ENCODE results near the gene CDHR1.

CDHR1 gene

DNA sequence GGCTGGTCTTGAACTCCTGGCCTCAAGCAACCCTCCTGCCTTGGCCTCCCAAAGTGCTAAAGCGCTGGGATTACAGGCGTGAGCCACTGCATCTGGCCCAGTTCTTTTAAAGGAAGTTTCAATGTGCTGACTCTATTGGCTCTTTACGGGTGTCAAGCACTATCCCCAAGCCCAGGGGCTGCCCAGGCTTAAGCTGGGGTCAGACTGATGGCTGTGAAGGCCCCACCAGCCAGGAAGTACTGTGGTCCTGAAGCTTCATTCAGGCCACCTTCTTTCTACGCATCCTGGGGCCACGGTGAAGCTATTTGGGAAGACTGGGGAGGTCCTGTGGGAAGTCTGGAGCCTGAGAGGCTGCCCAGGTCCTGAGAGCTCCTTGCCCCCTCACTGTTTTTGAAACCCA, 12.7 kb upstream of the CDHR1 start:
- Histone ChIP-seq H2BK120ac (ENCODE audit: low read depth, low read length) (no peak overlapping the region), H3K9ac (ENCODE audit: low read length) (no peak overlapping the region), H3K4ac (ENCODE audit: low read depth in 1 of 2, low read length in 2 of 2) (no peak overlapping the region), H3K14ac (ENCODE audit: low read length in 2 of 2) (no peak overlapping the region), H2AK5ac (ENCODE audit: low read length, severe bottlenecking) (no peak overlapping the region), H3K27me3 (ENCODE audit: control insufficient read depth in 1 of 2, insufficient read depth in 1 of 2, low read length in 2 of 2) (peaks cover 0 to 39% of the 10 kb centered on the region in 2 experiments), H4K8ac (ENCODE audit: low read length) (no peak overlapping the region), H3K18ac (ENCODE audit: low read depth in 1 of 2, low read length in 2 of 2) (no peak overlapping the region), H3K23ac (ENCODE audit: low read length in 2 of 2) (no peak overlapping the region), H3K4me1 (ENCODE audit: control insufficient read depth, insufficient read depth, low read depth, low read length) (peaks cover 14% of the 10 kb centered on the region), H3K36me3 (ENCODE audit: control insufficient read depth in 1 of 2, insufficient read depth in 2 of 2, low read depth in 1 of 2, low read length in 2 of 2) (no peaks in the 10 kb centered on the region), H3K4me3 (ENCODE audit: insufficient read depth in 1 of 2, low read depth in 1 of 2, low read length in 2 of 2) (no peak overlapping the region), H3K79me1 (replicated peaks; ENCODE audit: low read length, poor library complexity, severe bottlenecking) (no peaks in the 10 kb centered on the region), H3K27ac (ENCODE audit: low read length, poor library complexity, severe bottlenecking) (no peak overlapping the region), H2BK12ac (ENCODE audit: low read length in 2 of 2) (no peak overlapping the region), H3K9me3 (ENCODE audit: control insufficient read depth, low read length) (no peaks in the 10 kb centered on the region), H4K91ac (ENCODE audit: low read length) (no peak overlapping the region), H3K4me2 (ENCODE audit: low read length, poor library complexity, severe bottlenecking) (no peak overlapping the region), H2AFZ (ENCODE audit: low read depth, low read length) (no peak overlapping the region), H2BK15ac (ENCODE audit: low read depth, poor library complexity, severe bottlenecking) (no peak overlapping the region), H2BK5ac (ENCODE audit: low read depth, low read length, poor library complexity, severe bottlenecking) (no peak overlapping the region)
- WGBS, result 79% methylated on average over 5 of the region's 5 CpGs
- DNase-seq, result no peak

DNA sequence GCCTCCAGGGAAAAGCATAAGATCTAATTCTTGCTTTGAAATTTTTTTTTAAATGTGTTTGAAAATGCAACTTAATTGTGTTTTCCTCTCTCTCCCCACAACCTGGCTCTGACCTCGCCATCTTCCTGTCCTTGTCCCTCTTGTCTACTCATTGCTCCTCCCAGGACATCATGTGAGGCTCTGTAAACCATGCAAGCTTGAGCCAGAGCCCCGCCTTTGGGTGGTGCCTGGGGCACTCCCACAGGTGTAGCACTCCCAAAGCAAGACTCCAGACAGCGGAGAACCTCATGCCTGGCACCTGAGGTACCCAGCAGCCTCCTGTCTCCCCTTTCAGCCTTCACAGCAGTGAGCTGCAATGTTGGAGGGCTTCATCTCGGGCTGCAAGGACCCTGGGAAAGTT, 9.8 kb upstream of the CDHR1 start:
- Histone ChIP-seq H3K14ac (ENCODE audit: low read length in 2 of 2) (no peak overlapping the region), H3K4ac (ENCODE audit: low read depth in 1 of 2, low read length in 2 of 2) (no peak overlapping the region), H2BK120ac (ENCODE audit: low read depth, low read length) (no peak overlapping the region), H2BK12ac (ENCODE audit: low read length in 2 of 2) (no peak overlapping the region), H3K4me1 (ENCODE audit: control insufficient read depth, insufficient read depth, low read depth, low read length) (peaks cover 1% of the 10 kb centered on the region), H3K4me2 (ENCODE audit: low read length, poor library complexity, severe bottlenecking) (no peak overlapping the region), H3K9ac (ENCODE audit: low read length) (no peak overlapping the region), H3K23ac (ENCODE audit: low read length in 2 of 2) (no peak overlapping the region), H4K8ac (ENCODE audit: low read length) (no peak overlapping the region), H2BK15ac (ENCODE audit: low read depth, poor library complexity, severe bottlenecking) (no peak overlapping the region), H2BK5ac (ENCODE audit: low read depth, low read length, poor library complexity, severe bottlenecking) (no peak overlapping the region), H3K36me3 (ENCODE audit: control insufficient read depth in 1 of 2, insufficient read depth in 2 of 2, low read depth in 1 of 2, low read length in 2 of 2) (no peaks in the 10 kb centered on the region), H2AFZ (ENCODE audit: low read depth, low read length) (no peak overlapping the region), H2AK5ac (ENCODE audit: low read length, severe bottlenecking) (no peak overlapping the region), H3K4me3 (ENCODE audit: insufficient read depth in 1 of 2, low read depth in 1 of 2, low read length in 2 of 2) (no peak overlapping the region), H3K27me3 (ENCODE audit: control insufficient read depth in 1 of 2, insufficient read depth in 1 of 2, low read length in 2 of 2) (peaks cover 9 to 52% of the 10 kb centered on the region in 2 experiments), H3K79me1 (replicated peaks; ENCODE audit: low read length, poor library complexity, severe bottlenecking) (no peaks in the 10 kb centered on the region), H4K91ac (ENCODE audit: low read length) (no peak overlapping the region), H3K18ac (ENCODE audit: low read depth in 1 of 2, low read length in 2 of 2) (no peak overlapping the region), H3K9me3 (ENCODE audit: control insufficient read depth, low read length) (no peaks in the 10 kb centered on the region), H3K27ac (ENCODE audit: low read length, poor library complexity, severe bottlenecking) (no peak overlapping the region)
- WGBS, result 53% methylated on average over 4 of the region's 4 CpGs
- DNase-seq, result no peak

DNA sequence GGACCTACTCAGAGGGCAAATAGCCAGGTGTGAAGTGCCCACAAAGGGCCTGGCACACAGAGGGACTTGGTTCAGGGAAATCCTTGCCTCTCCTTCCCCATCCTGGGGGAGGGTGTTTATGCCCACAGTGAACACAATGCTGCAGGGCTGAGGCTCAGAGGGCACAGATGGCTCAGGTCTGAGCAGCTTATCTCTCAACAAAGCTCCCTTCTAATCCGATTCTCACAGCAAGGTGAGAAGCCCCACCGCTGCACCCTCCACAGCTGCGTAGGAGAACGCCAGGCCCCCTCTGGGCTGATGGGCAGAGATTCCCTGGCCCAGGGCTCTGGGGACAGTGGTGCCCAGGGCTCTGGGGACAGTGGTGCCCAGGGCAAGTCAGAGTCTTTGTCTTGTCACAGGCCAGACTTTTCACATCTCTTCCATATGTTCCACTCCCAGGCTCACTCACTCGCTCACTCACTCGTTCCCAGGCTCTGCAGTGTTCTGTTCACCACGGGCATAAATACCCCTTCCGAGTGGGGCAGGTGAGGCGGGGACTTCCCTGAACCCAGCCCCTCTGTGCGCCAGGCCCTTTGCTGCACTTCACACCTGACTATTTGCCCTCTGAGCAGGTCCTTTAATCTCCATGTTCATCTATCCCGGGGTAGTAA, 8.7 kb upstream of the CDHR1 start:
- Histone ChIP-seq H4K8ac (ENCODE audit: low read length) (no peak overlapping the region), H3K9ac (ENCODE audit: low read length) (no peak overlapping the region), H2BK12ac (ENCODE audit: low read length in 2 of 2) (no peak overlapping the region), H3K14ac (ENCODE audit: low read length in 2 of 2) (no peak overlapping the region), H3K79me1 (replicated peaks; ENCODE audit: low read length, poor library complexity, severe bottlenecking) (no peaks in the 10 kb centered on the region), H3K18ac (ENCODE audit: low read depth in 1 of 2, low read length in 2 of 2) (no peak overlapping the region), H3K4me1 (ENCODE audit: control insufficient read depth, insufficient read depth, low read depth, low read length) (peaks cover 1% of the 10 kb centered on the region), H2BK15ac (ENCODE audit: low read depth, poor library complexity, severe bottlenecking) (no peak overlapping the region), H3K27me3 (ENCODE audit: control insufficient read depth in 1 of 2, insufficient read depth in 1 of 2, low read length in 2 of 2) (peaks cover 10 to 52% of the 10 kb centered on the region in 2 experiments), H3K27ac (ENCODE audit: low read length, poor library complexity, severe bottlenecking) (no peak overlapping the region), H2AK5ac (ENCODE audit: low read length, severe bottlenecking) (no peak overlapping the region), H3K9me3 (ENCODE audit: control insufficient read depth, low read length) (no peaks in the 10 kb centered on the region), H3K4me2 (ENCODE audit: low read length, poor library complexity, severe bottlenecking) (no peak overlapping the region), H2BK5ac (ENCODE audit: low read depth, low read length, poor library complexity, severe bottlenecking) (no peak overlapping the region), H2AFZ (ENCODE audit: low read depth, low read length) (no peak overlapping the region), H3K36me3 (ENCODE audit: control insufficient read depth in 1 of 2, insufficient read depth in 2 of 2, low read depth in 1 of 2, low read length in 2 of 2) (no peaks in the 10 kb centered on the region), H3K4ac (ENCODE audit: low read depth in 1 of 2, low read length in 2 of 2) (no peak overlapping the region), H3K23ac (ENCODE audit: low read length in 2 of 2) (no peak overlapping the region), H2BK120ac (ENCODE audit: low read depth, low read length) (no peak overlapping the region), H3K4me3 (ENCODE audit: insufficient read depth in 1 of 2, low read depth in 1 of 2, low read length in 2 of 2) (no peak overlapping the region), H4K91ac (ENCODE audit: low read length) (no peak overlapping the region)
- no peak for DNase-seq
- WGBS, result 60% methylated on average over 11 of the region's 11 CpGs

DNA sequence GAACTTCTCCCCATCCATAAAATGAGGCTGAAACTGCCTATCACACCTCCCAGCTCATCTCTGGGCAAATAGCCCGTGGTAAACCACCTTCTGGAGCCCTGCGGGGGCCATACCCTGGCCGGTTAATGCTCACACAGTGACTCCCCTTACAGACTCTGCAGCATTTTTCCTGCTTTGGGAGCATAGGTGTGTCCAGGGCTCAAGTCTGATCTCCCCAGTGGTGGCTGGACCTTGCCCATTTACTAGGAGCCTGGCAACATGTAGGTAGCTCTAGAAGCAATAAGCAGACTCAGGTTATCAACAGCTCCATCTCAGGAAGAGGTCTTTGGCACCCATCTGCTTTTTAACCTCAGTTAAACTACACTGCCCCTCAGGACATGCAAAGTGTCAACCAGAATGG, 5.5 kb upstream of the CDHR1 start:
- no peak overlapping the region for H3K4ac ChIP-seq (ENCODE audit: low read depth in 1 of 2, low read length in 2 of 2)
- 59% methylated on average over 3 of the region's 3 CpGs for WGBS
- no peak overlapping the region for H3K14ac ChIP-seq (ENCODE audit: low read length in 2 of 2)

More for the DNA sequence above, 5.5 kb upstream of the CDHR1 start:
- H3K36me3 ChIP-seq (ENCODE audit: control insufficient read depth in 1 of 2, insufficient read depth in 2 of 2, low read depth in 1 of 2, low read length in 2 of 2), result no peaks in the 10 kb centered on the region
- peaks cover 27 to 66% of the 10 kb centered on the region in 2 experiments for H3K27me3 ChIP-seq (ENCODE audit: control insufficient read depth in 1 of 2, insufficient read depth in 1 of 2, low read length in 2 of 2)
- H2BK15ac ChIP-seq (ENCODE audit: low read depth, poor library complexity, severe bottlenecking), result no peak overlapping the region
- no peak overlapping the region for H2BK12ac ChIP-seq (ENCODE audit: low read length in 2 of 2)
- no peak overlapping the region for H4K8ac ChIP-seq (ENCODE audit: low read length)
- no peaks in the 10 kb centered on the region for H3K9me3 ChIP-seq (ENCODE audit: control insufficient read depth, low read length)
- peaks cover 3% of the 10 kb centered on the region for H3K4me1 ChIP-seq (ENCODE audit: control insufficient read depth, insufficient read depth, low read depth, low read length)
- no peak overlapping the region for H3K27ac ChIP-seq (ENCODE audit: low read length, poor library complexity, severe bottlenecking)
- H3K9ac ChIP-seq (ENCODE audit: low read length), result no peak overlapping the region
- no peak for DNase-seq
- no peak overlapping the region for H2AFZ ChIP-seq (ENCODE audit: low read depth, low read length)
- no peak overlapping the region for H2BK120ac ChIP-seq (ENCODE audit: low read depth, low read length)
- no peaks in the 10 kb centered on the region for H3K79me1 ChIP-seq (replicated peaks; ENCODE audit: low read length, poor library complexity, severe bottlenecking)
- no peak overlapping the region for H3K4me2 ChIP-seq (ENCODE audit: low read length, poor library complexity, severe bottlenecking)
- H2AK5ac ChIP-seq (ENCODE audit: low read length, severe bottlenecking), result no peak overlapping the region
- no peak overlapping the region for H3K18ac ChIP-seq (ENCODE audit: low read depth in 1 of 2, low read length in 2 of 2)
- no peak overlapping the region for H2BK5ac ChIP-seq (ENCODE audit: low read depth, low read length, poor library complexity, severe bottlenecking)
- H3K4me3 ChIP-seq (ENCODE audit: insufficient read depth in 1 of 2, low read depth in 1 of 2, low read length in 2 of 2), result no peak overlapping the region
- H3K23ac ChIP-seq (ENCODE audit: low read length in 2 of 2), result no peak overlapping the region
- H4K91ac ChIP-seq (ENCODE audit: low read length), result no peak overlapping the region
